ENCODE results near the gene CCNT2. TPM values are rescaled to one million over a fixed set of nuclear protein-coding genes. Genes with fewer than 3 reads are reported as not detected.
"Not testable (repeated sequence)": the region's sequence is repeated elsewhere in the genome, so short reads cannot be mapped to it uniquely, and the experiment has no call there.

The CCNT2 gene
- total RNA-seq, 1 experiment from 2014 or later: 43.8 TPM

DNA sequence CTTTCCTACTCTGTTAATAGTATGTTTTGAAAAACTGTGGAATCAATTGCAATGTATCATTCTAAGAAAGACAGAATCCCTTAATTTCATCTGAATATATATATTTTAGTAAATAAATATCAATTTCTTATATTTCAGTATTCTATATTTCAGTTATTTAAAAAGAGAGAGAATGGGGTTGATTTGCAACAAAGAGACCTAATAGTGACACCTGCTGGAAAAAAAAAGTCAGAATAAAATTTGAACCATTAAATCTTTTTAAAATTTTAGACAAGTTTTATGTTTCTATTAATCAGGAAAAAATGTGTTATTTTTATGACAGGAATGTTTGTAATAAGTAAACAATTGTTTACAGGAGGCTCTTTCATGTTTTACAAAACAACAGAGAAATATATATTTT is 20.7 kb upstream of the CCNT2 start:
- no TSS peak for BruUV-seq (replicated peaks)
- Mint-ChIP-seq H3K27ac (ENCODE audit: unreplicated experiment) (no peak overlapping the region), H3K27me3 (ENCODE audit: unreplicated experiment) (no peaks in the 10 kb centered on the region), H3K4me1 (ENCODE audit: low read depth, unreplicated experiment) (peaks cover 5% of the 10 kb centered on the region), H3K4me3 (ENCODE audit: low read depth, unreplicated experiment) (no peak overlapping the region), H3K36me3 (ENCODE audit: insufficient read depth, unreplicated experiment) (no peaks in the 10 kb centered on the region), H3K9me3 (ENCODE audit: low read depth, unreplicated experiment) (no peaks in the 10 kb centered on the region)
- TF ChIP-seq, protein P1, sequence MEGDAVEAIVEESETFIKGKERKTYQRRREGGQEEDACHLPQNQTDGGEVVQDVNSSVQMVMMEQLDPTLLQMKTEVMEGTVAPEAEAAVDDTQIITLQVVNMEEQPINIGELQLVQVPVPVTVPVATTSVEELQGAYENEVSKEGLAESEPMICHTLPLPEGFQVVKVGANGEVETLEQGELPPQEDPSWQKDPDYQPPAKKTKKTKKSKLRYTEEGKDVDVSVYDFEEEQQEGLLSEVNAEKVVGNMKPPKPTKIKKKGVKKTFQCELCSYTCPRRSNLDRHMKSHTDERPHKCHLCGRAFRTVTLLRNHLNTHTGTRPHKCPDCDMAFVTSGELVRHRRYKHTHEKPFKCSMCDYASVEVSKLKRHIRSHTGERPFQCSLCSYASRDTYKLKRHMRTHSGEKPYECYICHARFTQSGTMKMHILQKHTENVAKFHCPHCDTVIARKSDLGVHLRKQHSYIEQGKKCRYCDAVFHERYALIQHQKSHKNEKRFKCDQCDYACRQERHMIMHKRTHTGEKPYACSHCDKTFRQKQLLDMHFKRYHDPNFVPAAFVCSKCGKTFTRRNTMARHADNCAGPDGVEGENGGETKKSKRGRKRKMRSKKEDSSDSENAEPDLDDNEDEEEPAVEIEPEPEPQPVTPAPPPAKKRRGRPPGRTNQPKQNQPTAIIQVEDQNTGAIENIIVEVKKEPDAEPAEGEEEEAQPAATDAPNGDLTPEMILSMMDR (IDR thresholded peaks at IDR 0.05; ENCODE audit: unreplicated experiment): peak; percentile 46
- intact Hi-C loops (cut with micrococcal nuclease; ENCODE audit: unreplicated experiment): loop anchor here (1.0 to 10.0 kb wide), 4 partner anchors 121 to 1013 kb away; no protein-coding TSS in a partner anchor
- CTCF ChIA-PET: interaction anchor here (0.7 kb wide), 1 partner anchor 631 kb away, joined by 4 read pairs; no protein-coding TSS in a partner anchor
- no peak for DNase-seq

DNA sequence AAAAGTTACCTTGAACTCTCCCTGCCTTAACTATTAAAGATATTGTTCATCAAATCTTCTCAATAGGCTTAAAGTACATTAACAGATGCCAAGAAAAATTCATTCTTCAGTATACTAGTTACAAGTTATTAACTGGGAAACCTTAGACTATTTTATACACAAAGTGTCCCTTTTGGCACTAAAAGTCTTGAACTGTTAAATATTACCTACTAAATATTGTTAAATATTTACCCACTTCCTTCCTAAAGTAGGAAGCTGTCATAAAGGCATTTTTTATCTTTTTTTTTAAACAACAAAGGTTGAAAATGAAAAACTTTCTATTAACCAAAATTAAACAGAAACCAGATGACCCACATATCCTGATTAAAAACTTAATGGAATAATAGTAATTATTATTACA is 19.4 kb upstream of the CCNT2 start:
- Mint-ChIP-seq H3K4me1 (ENCODE audit: low read depth, unreplicated experiment) (no peaks in the 10 kb centered on the region), H3K27me3 (ENCODE audit: unreplicated experiment) (no peaks in the 10 kb centered on the region), H3K36me3 (ENCODE audit: insufficient read depth, unreplicated experiment) (no peaks in the 10 kb centered on the region), H3K4me3 (ENCODE audit: low read depth, unreplicated experiment) (no peak overlapping the region), H3K27ac (ENCODE audit: unreplicated experiment) (no peak overlapping the region), H3K9me3 (ENCODE audit: low read depth, unreplicated experiment) (no peaks in the 10 kb centered on the region)
- DNase-seq: no peak
- no TSS peak for BruUV-seq (replicated peaks)
- TF ChIP-seq, protein P1 (IDR thresholded peaks at IDR 0.05; ENCODE audit: unreplicated experiment): no peak
- CTCF ChIA-PET: interaction anchor here (1.4 kb wide), 1 partner anchor 433 kb away, joined by 4 read pairs; no protein-coding TSS in a partner anchor
- intact Hi-C loops (cut with micrococcal nuclease; ENCODE audit: unreplicated experiment): loop anchor here (2.0 to 10.0 kb wide), 3 partner anchors 122 to 1014 kb away; no protein-coding TSS in a partner anchor

DNA sequence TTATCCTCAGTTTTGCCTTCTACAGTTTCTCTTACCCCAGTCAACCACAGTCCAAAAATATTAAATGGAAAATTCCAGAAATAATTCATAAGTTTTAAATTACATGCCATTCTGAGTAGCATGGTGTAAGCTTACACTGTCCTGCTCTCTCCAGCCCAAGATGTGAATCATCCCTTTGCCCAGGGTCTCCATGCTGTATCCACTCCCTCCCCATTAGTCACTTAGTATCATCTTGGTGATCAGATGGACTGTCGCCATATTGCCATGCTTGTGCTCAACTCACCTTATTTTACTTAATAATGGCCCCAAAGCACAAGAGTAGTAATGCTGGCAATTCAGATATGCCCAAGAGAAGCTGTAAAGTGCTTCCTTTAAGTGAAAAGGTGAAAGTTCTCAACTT is 18.5 kb upstream of the CCNT2 start:
- intact Hi-C loops (cut with micrococcal nuclease; ENCODE audit: unreplicated experiment): no loop called here
- H3K4me3 Mint-ChIP-seq (ENCODE audit: low read depth, unreplicated experiment): no peak overlapping the region
- CTCF ChIA-PET: interaction anchor here (0.7 kb wide), 1 partner anchor 419 kb away, joined by 3 read pairs; no protein-coding TSS in a partner anchor
- no peaks in the 10 kb centered on the region for H3K36me3 Mint-ChIP-seq (ENCODE audit: insufficient read depth, unreplicated experiment)
- BruUV-seq (replicated peaks): no TSS peak
- no peak for DNase-seq
- H3K4me1 Mint-ChIP-seq (ENCODE audit: low read depth, unreplicated experiment): no peaks in the 10 kb centered on the region
- H3K27me3 Mint-ChIP-seq (ENCODE audit: unreplicated experiment): no peaks in the 10 kb centered on the region
- H3K27ac Mint-ChIP-seq (ENCODE audit: unreplicated experiment): no peak overlapping the region
- no peaks in the 10 kb centered on the region for H3K9me3 Mint-ChIP-seq (ENCODE audit: low read depth, unreplicated experiment)
- TF ChIP-seq, protein P1 (IDR thresholded peaks at IDR 0.05; ENCODE audit: unreplicated experiment): no peak

DNA sequence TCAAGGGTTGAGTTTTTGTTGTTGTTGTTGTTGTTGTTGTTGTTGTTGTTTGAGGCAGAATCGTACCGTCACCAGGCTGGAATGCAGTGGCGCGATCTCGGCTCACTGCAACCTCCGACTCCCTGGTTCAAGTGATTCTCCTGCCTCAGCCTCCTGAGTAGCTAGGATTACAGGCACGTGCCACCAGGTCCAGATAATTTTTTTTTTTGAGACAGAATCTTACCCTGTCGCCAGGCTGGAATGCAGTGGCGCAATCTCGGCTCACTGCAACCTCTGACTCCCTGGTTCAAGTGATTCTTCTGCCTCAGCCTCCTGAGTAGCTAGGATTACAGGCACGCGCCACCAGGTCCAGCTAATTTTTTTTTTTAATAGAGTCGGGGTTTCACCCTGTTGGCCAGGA is 14.9 kb upstream of the CCNT2 start:
- BruUV-seq (replicated peaks); intact Hi-C loops (cut with micrococcal nuclease; ENCODE audit: unreplicated experiment): not testable (repeated sequence)

DNA sequence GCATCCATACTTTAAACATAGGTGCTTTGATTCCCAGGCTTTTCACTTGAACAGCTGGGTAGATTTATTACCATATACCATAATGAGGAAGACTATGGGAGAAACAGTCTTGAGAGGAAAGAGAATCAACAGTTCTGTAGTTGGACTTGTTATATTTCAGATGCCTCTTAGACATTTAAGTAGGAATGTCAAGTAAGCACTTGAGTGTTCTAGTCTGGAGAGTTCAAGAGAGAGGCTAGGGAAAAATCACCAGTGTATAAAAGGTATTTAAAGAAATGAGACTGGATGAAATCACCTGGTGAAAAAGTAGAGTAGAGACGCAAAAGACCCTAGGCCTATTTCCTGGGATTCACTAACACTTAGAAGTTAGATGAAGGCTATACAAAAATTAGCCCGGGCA is 13.5 kb upstream of the CCNT2 start:
- H3K4me3 Mint-ChIP-seq (ENCODE audit: low read depth, unreplicated experiment): no peak overlapping the region
- TF ChIP-seq, protein P1 (IDR thresholded peaks at IDR 0.05; ENCODE audit: unreplicated experiment): no peak
- no peak for DNase-seq
- no peaks in the 10 kb centered on the region for H3K4me1 Mint-ChIP-seq (ENCODE audit: low read depth, unreplicated experiment)
- no peak overlapping the region for H3K27ac Mint-ChIP-seq (ENCODE audit: unreplicated experiment)
- peaks cover 5% of the 10 kb centered on the region for H3K9me3 Mint-ChIP-seq (ENCODE audit: low read depth, unreplicated experiment)
- no peaks in the 10 kb centered on the region for H3K36me3 Mint-ChIP-seq (ENCODE audit: insufficient read depth, unreplicated experiment)
- intact Hi-C loops (cut with micrococcal nuclease; ENCODE audit: unreplicated experiment): no loop called here
- CTCF ChIA-PET: no interaction called here
- no peaks in the 10 kb centered on the region for H3K27me3 Mint-ChIP-seq (ENCODE audit: unreplicated experiment)
- BruUV-seq (replicated peaks): no TSS peak

More for the DNA sequence above, 14.9 kb upstream of the CCNT2 start:
- H3K9me3 Mint-ChIP-seq (ENCODE audit: low read depth, unreplicated experiment); H3K4me3 Mint-ChIP-seq (ENCODE audit: low read depth, unreplicated experiment); H3K36me3 Mint-ChIP-seq (ENCODE audit: insufficient read depth, unreplicated experiment); CTCF ChIA-PET; H3K27ac Mint-ChIP-seq (ENCODE audit: unreplicated experiment); DNase-seq; H3K4me1 Mint-ChIP-seq (ENCODE audit: low read depth, unreplicated experiment); H3K27me3 Mint-ChIP-seq (ENCODE audit: unreplicated experiment): not testable (repeated sequence)
